KMS-11 (cell line): ENCODE measurements around the gene FUBP1.

ENCODE experiments used
- H2AFZ ChIP-seq: fragments of 200-600 bp; sonication (generic); 2 replicates; pipeline ENCODE4 v1.6.1; 2016; ENCODE audit warnings: antibody characterized with exemption, mixed run types, low read depth
- H3K27ac ChIP-seq: fragments of 200-600 bp; sonication (generic); 2 replicates; pipeline ENCODE4 v1.6.1; 2016; ENCODE audit warnings: mild to moderate bottlenecking, mixed run types
- H3K27me3 ChIP-seq: fragments of 200-600 bp; sonication (generic); 2 replicates; pipeline ENCODE4 v1.6.1; 2017; ENCODE audit warnings: mild to moderate bottlenecking, low read depth, mixed run types, moderate library complexity; ENCODE audit not compliant: insufficient read depth
- H3K36me3 ChIP-seq: fragments of 200-600 bp; sonication (generic); 2 replicates; pipeline ENCODE4 v1.6.1; 2017; ENCODE audit warnings: mild to moderate bottlenecking, mixed run types; ENCODE audit not compliant: insufficient read depth
- H3K4me1 ChIP-seq: fragments of 200-600 bp; sonication (generic); 2 replicates; pipeline ENCODE4 v1.6.1; 2016; ENCODE audit warnings: mild to moderate bottlenecking, low read depth, mixed run types; ENCODE audit not compliant: poor library complexity, severe bottlenecking
- H3K4me2 ChIP-seq: fragments of 200-600 bp; sonication (generic); 2 replicates; pipeline ENCODE4 v1.7.0; 2016; ENCODE audit warnings: mild to moderate bottlenecking, mixed run types
- H3K4me3 ChIP-seq: fragments of 200-600 bp; sonication (generic); IDR thresholded peaks from 2 replicates; pipeline ENCODE4 v1.6.1; 2017; ENCODE audit warnings: low read depth, low read length, mixed read lengths; ENCODE audit not compliant: insufficient read depth
- H3K79me2 ChIP-seq: fragments of 200-600 bp; sonication (generic); 2 replicates; pipeline ENCODE4 v1.6.1; 2016; ENCODE audit warnings: low read depth, mixed run types; ENCODE audit not compliant: insufficient read depth
- H3K9ac ChIP-seq: fragments of 200-600 bp; sonication (generic); 2 replicates; pipeline ENCODE4 v1.6.1; 2016; ENCODE audit warnings: mild to moderate bottlenecking, mixed run types
- H4K20me1 ChIP-seq: fragments of 200-600 bp; sonication (generic); 2 replicates; pipeline ENCODE4 v1.6.1; 2016; ENCODE audit warnings: mild to moderate bottlenecking, mixed run types; ENCODE audit not compliant: insufficient read depth
- CTCF ChIP-seq: fragments of 200-600 bp; sonication (generic); conservative IDR thresholded peaks from 2 replicates; pipeline ENCODE4 v1.6.1; 2017; ENCODE audit warnings: low read depth, mild to moderate bottlenecking, antibody characterized with exemption, low read length, moderate library complexity, mixed read lengths

Gene FUBP1

GRCh38 chr1:77940921-77941570 lies 37.8 kb downstream of the FUBP1 start:
- Histone ChIP-seq H3K79me2 (no peaks in the 10 kb centered on the region), H2AFZ (no peak overlapping the region), H3K4me3 (no peak overlapping the region), H3K4me1 (no peaks in the 10 kb centered on the region), H3K27me3 (no peaks in the 10 kb centered on the region), H3K27ac (no peak overlapping the region), H3K36me3 (no peaks in the 10 kb centered on the region; the same call in 1 of the 2 replicates), H4K20me1 (no peaks in the 10 kb centered on the region), H3K4me2 (no peak overlapping the region), H3K9ac (no peak overlapping the region)
- no peak for TF ChIP-seq CTCF

- Histone ChIP-seq H3K27ac (no peak overlapping the region), H3K79me2 (no peaks in the 10 kb centered on the region), H2AFZ (no peak overlapping the region), H4K20me1 (no peaks in the 10 kb centered on the region), H3K36me3 (no peaks in the 10 kb centered on the region), H3K9ac (no peak overlapping the region), H3K4me2 (no peak overlapping the region), H3K4me1 (no peaks in the 10 kb centered on the region), H3K27me3 (no peaks in the 10 kb centered on the region), H3K4me3 (no peak overlapping the region)
- TF ChIP-seq CTCF: no peak
Measured at GRCh38 chr1:77938651-77939050, 40.2 kb downstream of the FUBP1 start.

GRCh38 chr1:77929806-77930205 lies 49.1 kb downstream of the FUBP1 start:
- H3K36me3 ChIP-seq: no peaks in the 10 kb centered on the region
- peaks cover 4% of the 10 kb centered on the region for H3K4me1 ChIP-seq
- no peak overlapping the region for H3K4me2 ChIP-seq
- no peak overlapping the region for H3K4me3 ChIP-seq
- H3K9ac ChIP-seq: no peak overlapping the region
- no peaks in the 10 kb centered on the region for H4K20me1 ChIP-seq
- no peak overlapping the region for H3K27ac ChIP-seq
- H3K27me3 ChIP-seq: no peaks in the 10 kb centered on the region; the same call in 1 of the 2 replicates
- no peak for TF ChIP-seq CTCF
- no peaks in the 10 kb centered on the region for H3K79me2 ChIP-seq
- no peak overlapping the region for H2AFZ ChIP-seq

GRCh38 chr1:77927414-77927813 lies 51.5 kb downstream of the FUBP1 start:
- Histone ChIP-seq H4K20me1 (no peaks in the 10 kb centered on the region), H3K27ac (no peak overlapping the region), H3K4me3 (no peak overlapping the region), H3K9ac (no peak overlapping the region), H3K79me2 (no peaks in the 10 kb centered on the region), H3K27me3 (no peaks in the 10 kb centered on the region; the same call in 1 of the 2 replicates), H3K4me2 (no peak overlapping the region), H3K4me1 (peaks cover 4% of the 10 kb centered on the region), H2AFZ (no peak overlapping the region), H3K36me3 (no peaks in the 10 kb centered on the region)
- TF ChIP-seq CTCF: no peak
